GM21576 (cell line): ENCODE data around the gene TECPR1.

Source experiments
- ATAC-seq: cut with Tn5 transposase; IDR thresholded peaks from one replicate; pipeline ENCODE4 v1.9.1; 2021; ENCODE audit warnings: mild to moderate bottlenecking, moderate library complexity; ENCODE audit not compliant: unreplicated experiment

Gene TECPR1

GRCh38 chr7:98211676-98212531 is 40.1 kb downstream of the TECPR1 start:
- ATAC-seq: no peak

GRCh38 chr7:98211221-98211675 is 40.8 kb downstream of the TECPR1 start, which contains the start of gene BHLHA15:
Gene BHLHA15, plus strand, starts transcription at chr7:98211439. Its CDS starts 871 bp downstream, at chr7:98212310.
- no peak for ATAC-seq

GRCh38 chr7:98210513-98211220 is 41.4 kb downstream of the TECPR1 start:
- ATAC-seq: no peak

- no peak for ATAC-seq
Observed at GRCh38 chr7:98209166-98209920, 42.7 kb downstream of the TECPR1 start.

- no peak for ATAC-seq
Observed at GRCh38 chr7:98206451-98207330, 45.3 kb downstream of the TECPR1 start.

- no peak for ATAC-seq
Observed at GRCh38 chr7:98205162-98205845, 46.7 kb downstream of the TECPR1 start.

- no peak for ATAC-seq
Observed at GRCh38 chr7:98204670-98205069, 47.4 kb downstream of the TECPR1 start.

- ATAC-seq: no peak
Observed at GRCh38 chr7:98203964-98204605, 47.9 kb downstream of the TECPR1 start.

- no peak for ATAC-seq
Observed at GRCh38 chr7:98203261-98203963, 48.6 kb downstream of the TECPR1 start.

- ATAC-seq: peak; percentile 88
Observed at GRCh38 chr7:98202367-98203195, 49.5 kb downstream of the TECPR1 start.

GRCh38 chr7:98200364-98200763 is 51.7 kb downstream of the TECPR1 start:
- peak; percentile 47 for ATAC-seq

GRCh38 chr7:98199131-98199530 is 52.9 kb downstream of the TECPR1 start:
- no peak for ATAC-seq

GRCh38 chr7:98196706-98197605 is 55.1 kb downstream of the TECPR1 start:
- no peak for ATAC-seq

GRCh38 chr7:98194672-98195457 is 57.2 kb downstream of the TECPR1 start:
- ATAC-seq: no peak

- ATAC-seq: no peak
Observed at GRCh38 chr7:98194186-98194585, 57.8 kb downstream of the TECPR1 start.
